Right atrium auricular region (tissue), 2 donors: ENCODE data around the gene MEP1B. TPM values are rescaled to one million over a fixed set of nuclear protein-coding genes. Genes with fewer than 3 reads are reported as not detected.

Experiments used
- DNase-seq: peaks from one replicate; pipeline ENCODE4 v3.0.0-alpha.2; 2019; ENCODE audit warnings: low spot score
- H3K27ac ChIP-seq, 2 donors: fragments of 200-600 bp; sonication (generic); 1 replicate in 1 of 2; 2 replicates in 1 of 2; pipeline ENCODE4 v1.5.1; 2016 to 2019
- H3K27me3 ChIP-seq, 2 donors: fragments of 200-600 bp; sonication (generic); one replicate each; pipeline versions ENCODE4 v1.5.1 to v1.6.0; 2017 to 2019
- H3K36me3 ChIP-seq: fragments of 200-600 bp; sonication (generic); one replicate; pipeline ENCODE4 v1.5.1; 2016
- H3K4me1 ChIP-seq, 2 donors: fragments of 200-600 bp; sonication (generic); one replicate each; pipeline versions ENCODE4 v1.5.1 to v1.6.0; 2017 to 2019
- H3K4me3 ChIP-seq, 2 donors: fragments of 200-600 bp; sonication (generic); 1 replicate in 1 of 2; 2 replicates in 1 of 2; pipeline ENCODE4 v1.5.1; 2017 to 2019; ENCODE audit warnings: mild to moderate bottlenecking in 1 of 2, moderate library complexity in 1 of 2
- H3K9me3 ChIP-seq, 2 donors: fragments of 200-600 bp; sonication (generic); one replicate each; pipeline ENCODE4 v1.5.1; 2019
- CTCF ChIP-seq, 2 donors: fragments of 200-600 bp; sonication (generic); IDR thresholded peaks; one replicate each; pipeline ENCODE4 v1.5.1; 2019; ENCODE audit warnings: antibody characterized with exemption in 2 of 2
- total RNA-seq, 2 donors: library from RNA; depleted of rRNA; stranded (reverse); fragments of >200 nt; gene quantifications; one replicate each; pipeline ENCODE4 v1.1.0, GENCODE V29; 2016

Gene MEP1B
- total RNA-seq, 2 donors from 2014 or later: not detected

- H3K4me1 ChIP-seq: no peaks in the 10 kb centered on the region
- DNase-seq: no peak
- no peaks in the 10 kb centered on the region for H3K27me3 ChIP-seq
- H3K9me3 ChIP-seq: no peaks in the 10 kb centered on the region
- no peak overlapping the region for H3K27ac ChIP-seq
- TF ChIP-seq CTCF (IDR thresholded peaks at IDR 0.05): no peak
- no peak overlapping the region for H3K4me3 ChIP-seq
- H3K36me3 ChIP-seq: no peaks in the 10 kb centered on the region
Measured at GRCh38 chr18:32200766-32201165, 10.9 kb downstream of the MEP1B start.

- Histone ChIP-seq H3K36me3 (no peaks in the 10 kb centered on the region), H3K4me1 (no peaks in the 10 kb centered on the region), H3K27ac (no peak overlapping the region), H3K9me3 (no peaks in the 10 kb centered on the region), H3K4me3 (no peak overlapping the region), H3K27me3 (no peaks in the 10 kb centered on the region)
- DNase-seq: no peak
- TF ChIP-seq CTCF (IDR thresholded peaks at IDR 0.05): no peak
Measured at GRCh38 chr18:32201948-32202672, 12.3 kb downstream of the MEP1B start.

DNA sequence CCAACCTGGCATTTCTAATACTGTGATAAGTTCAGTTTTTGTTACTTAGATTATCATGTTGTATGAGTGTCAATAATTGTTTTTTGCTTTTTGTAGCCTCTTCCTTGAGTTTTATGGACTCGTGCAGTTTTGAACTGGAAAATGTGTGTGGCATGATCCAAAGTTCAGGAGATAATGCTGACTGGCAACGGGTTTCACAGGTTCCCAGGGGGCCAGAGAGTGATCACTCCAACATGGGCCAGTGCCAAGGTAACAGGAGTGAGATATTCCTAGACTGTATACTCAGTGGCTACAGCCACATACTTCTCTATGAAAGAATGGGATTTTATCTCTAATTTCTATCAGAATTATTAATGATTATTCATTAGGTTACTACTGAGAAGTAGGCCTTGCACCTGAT is 18.2 kb downstream of the MEP1B start:
- no peak for DNase-seq
- Histone ChIP-seq H3K27me3 (no peaks in the 10 kb centered on the region), H3K27ac (no peak overlapping the region), H3K9me3 (no peaks in the 10 kb centered on the region), H3K4me1 (no peaks in the 10 kb centered on the region), H3K4me3 (no peak overlapping the region), H3K36me3 (no peaks in the 10 kb centered on the region)
- no peak for TF ChIP-seq CTCF (IDR thresholded peaks at IDR 0.05)

- Histone ChIP-seq H3K27me3 (no peaks in the 10 kb centered on the region), H3K27ac (no peak overlapping the region), H3K4me1 (no peaks in the 10 kb centered on the region), H3K9me3 (no peaks in the 10 kb centered on the region), H3K36me3 (no peaks in the 10 kb centered on the region), H3K4me3 (no peak overlapping the region)
- no peak for TF ChIP-seq CTCF (IDR thresholded peaks at IDR 0.05)
- DNase-seq: no peak
Measured at GRCh38 chr18:32208577-32208976, 18.7 kb downstream of the MEP1B start.

- H3K9me3 ChIP-seq: no peaks in the 10 kb centered on the region
Measured at GRCh38 chr18:32209685-32210445, 20.0 kb downstream of the MEP1B start.

More at GRCh38 chr18:32209685-32210445, 20.0 kb downstream of the MEP1B start:
- H3K4me1 ChIP-seq: no peaks in the 10 kb centered on the region
- no peak overlapping the region for H3K27ac ChIP-seq
- H3K27me3 ChIP-seq: no peaks in the 10 kb centered on the region
- TF ChIP-seq CTCF (IDR thresholded peaks at IDR 0.05): no peak
- H3K4me3 ChIP-seq: no peak overlapping the region
- H3K36me3 ChIP-seq: no peaks in the 10 kb centered on the region
- no peak for DNase-seq
